HG03108 (cell line): ENCODE measurements around the gene RSPH1.

Source experiments
- ATAC-seq: cut with Tn5 transposase; IDR thresholded peaks from one replicate; pipeline ENCODE4 v1.9.1; 2021; ENCODE audit warnings: moderate library complexity; ENCODE audit not compliant: unreplicated experiment

The RSPH1 gene

GRCh38 chr21:42467140-42467983, 28.7 kb downstream of the RSPH1 start:
- ATAC-seq = no peak

- ATAC-seq = no peak
Observed at GRCh38 chr21:42466700-42467099, 29.3 kb downstream of the RSPH1 start.

- no peak for ATAC-seq
Observed at GRCh38 chr21:42465803-42466127, 30.3 kb downstream of the RSPH1 start.

- ATAC-seq = no peak
Observed at GRCh38 chr21:42465008-42465802, 30.8 kb downstream of the RSPH1 start.

- ATAC-seq = no peak
Observed at GRCh38 chr21:42463861-42464515, 32.0 kb downstream of the RSPH1 start.

GRCh38 chr21:42461881-42462877, 33.8 kb downstream of the RSPH1 start:
- no peak for ATAC-seq

GRCh38 chr21:42461185-42461520, 34.9 kb downstream of the RSPH1 start:
- ATAC-seq = no peak

- ATAC-seq = peak; percentile 39
Observed at GRCh38 chr21:42460391-42461184, 35.4 kb downstream of the RSPH1 start.

GRCh38 chr21:42459546-42460215, 36.3 kb downstream of the RSPH1 start:
- no peak for ATAC-seq

GRCh38 chr21:42459082-42459460, 37.0 kb downstream of the RSPH1 start:
- ATAC-seq = no peak

- no peak for ATAC-seq
Observed at GRCh38 chr21:42456457-42456856, 39.6 kb downstream of the RSPH1 start.

GRCh38 chr21:42455754-42456440, 40.1 kb downstream of the RSPH1 start:
- no peak for ATAC-seq

- no peak for ATAC-seq
Observed at GRCh38 chr21:42455196-42455595, 40.8 kb downstream of the RSPH1 start.

GRCh38 chr21:42454786-42455185, 41.2 kb downstream of the RSPH1 start:
- no peak for ATAC-seq

GRCh38 chr21:42453986-42454570, 41.9 kb downstream of the RSPH1 start:
- ATAC-seq = no peak

GRCh38 chr21:42453224-42453985, 42.6 kb downstream of the RSPH1 start:
- ATAC-seq = no peak

GRCh38 chr21:42452401-42453223, 43.4 kb downstream of the RSPH1 start:
- ATAC-seq = no peak
